BJ (cell line): ENCODE measurements around the gene ATP8B3. TPM values are rescaled to one million over a fixed set of nuclear protein-coding genes. Genes with fewer than 3 reads are reported as not detected.
A peak's percentile ranks its signal among the peaks of the same experiment; 100 is the strongest.

Experiments
- CTCF ChIA-PET: fragments of 350-600 bp; formaldehyde crosslinking; extraction: SDS; loops from one replicate; lab custom pipeline; 2021; ENCODE audit warnings: antibody characterized with exemption, inconsistent platforms; lab: Yijun Ruan, JAX
- POLR2A ChIA-PET: fragments of 300-600 bp; sonication (Branson Sonifier 250); formaldehyde crosslinking; extraction: SDS; loops from one replicate; lab custom pipeline; 2021; ENCODE audit warnings: antibody characterized with exemption; lab: Charles Lee
- DNase-seq: peaks from one replicate; pipeline ENCODE4 v3.0.0-alpha.2; 2011; ENCODE audit warnings: low read depth
- H3K27me3 ChIP-seq: 2 replicates; pipeline ENCODE4 v1.6.0; 2011; ENCODE audit warnings: low read length; ENCODE audit not compliant: control insufficient read depth, insufficient read depth
- H3K36me3 ChIP-seq: 2 replicates; pipeline ENCODE4 v1.5.1; 2011; ENCODE audit warnings: low read length; ENCODE audit not compliant: control insufficient read depth, insufficient read depth
- H3K4me3 ChIP-seq: 2 replicates; pipeline ENCODE4 v1.5.1; 2011; ENCODE audit warnings: low read depth, mild to moderate bottlenecking, control low read depth, low read length
- CTCF ChIP-seq: IDR thresholded peaks from 2 replicates; pipeline ENCODE4 v1.5.1; 2011; ENCODE audit warnings: low read depth, mild to moderate bottlenecking, control low read depth, inconsistent platforms, low read length, moderate library complexity; ENCODE audit not compliant: insufficient read depth
- polyA plus RNA-seq: library from polyadenylated mRNA; depleted of rRNA; stranded (reverse); fragments of >200 nt; gene quantifications from 2 replicates; pipeline ENCODE4 v1.2.3, GENCODE V29; 2011

Gene ATP8B3
- polyA plus RNA-seq, 1 experiment = 4.6 TPM

DNA sequence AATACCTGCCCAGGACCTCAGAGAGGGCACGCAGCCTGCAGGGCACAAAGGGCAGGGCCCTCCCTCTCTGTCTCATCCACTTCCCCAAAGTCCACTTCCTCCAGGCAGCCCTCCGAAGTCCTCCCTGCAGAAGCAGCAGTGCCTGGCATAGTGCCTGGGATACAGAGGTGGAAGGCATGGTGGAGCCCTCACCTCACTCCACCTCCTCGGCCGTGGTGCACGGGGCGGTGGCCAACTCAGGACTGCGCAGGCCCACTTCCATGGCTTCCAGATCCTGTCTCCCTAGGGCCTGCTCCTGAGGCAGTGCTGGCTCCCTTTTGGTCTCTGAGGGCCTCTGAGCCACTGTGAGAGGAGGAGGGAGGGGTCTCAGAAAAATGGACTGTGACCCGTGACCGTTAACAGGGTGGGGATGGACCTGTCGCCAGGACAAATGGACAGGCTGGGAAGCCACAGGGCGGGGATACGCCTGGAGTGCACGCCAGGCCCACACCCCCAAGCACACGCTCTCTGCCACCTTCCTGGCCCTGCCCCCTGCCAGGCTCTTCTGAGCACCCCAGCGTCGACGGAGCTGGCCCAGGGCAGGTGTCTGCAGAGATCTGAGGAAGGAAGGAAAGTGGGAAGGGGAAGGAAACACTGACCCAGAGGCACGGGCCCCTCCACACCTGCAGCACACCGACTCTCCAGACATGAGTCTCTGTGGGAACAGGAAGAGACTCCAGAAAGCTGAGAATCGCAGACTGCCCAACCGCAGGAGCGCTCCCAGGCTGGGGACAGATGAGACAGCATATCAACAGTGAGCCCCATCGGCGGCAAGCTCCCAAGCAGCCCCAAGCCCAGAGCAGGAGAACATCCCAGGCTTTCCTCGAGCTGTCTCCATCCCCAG, 27.8 kb upstream of the ATP8B3 start:
- ChIA-PET CTCF (interaction anchor here (0.8 to 7.8 kb wide), 4 partner anchors 13 to 168 kb away, joined by 3 to 79 read pairs (median 14); no protein-coding TSS in a partner anchor), POLR2A (no interaction called here)
- H3K27me3 ChIP-seq = no peaks in the 10 kb centered on the region
- no peak for DNase-seq
- H3K36me3 ChIP-seq = peaks cover 5% of the 10 kb centered on the region
- no peak for TF ChIP-seq CTCF
- no peak overlapping the region for H3K4me3 ChIP-seq

GRCh38 chr19:1837625-1838105, 25.6 kb upstream of the ATP8B3 start:
- DNase-seq = no peak
- no peak overlapping the region for H3K4me3 ChIP-seq
- H3K36me3 ChIP-seq = peaks cover 3% of the 10 kb centered on the region
- CTCF ChIA-PET = interaction anchor here (0.6 to 7.8 kb wide), 24 partner anchors 9 to 291 kb away, joined by 3 to 79 read pairs (median 5); partner anchors contain the start of gene REXO1
- no peaks in the 10 kb centered on the region for H3K27me3 ChIP-seq
- POLR2A ChIA-PET = no interaction called here
- peak; percentile 99 for TF ChIP-seq CTCF

- H3K36me3 ChIP-seq = peaks cover 3% of the 10 kb centered on the region
- POLR2A ChIA-PET = no interaction called here
- no peak for DNase-seq
- no peak overlapping the region for H3K4me3 ChIP-seq
- CTCF ChIA-PET = interaction anchor here (0.6 to 7.8 kb wide), 19 partner anchors 9 to 291 kb away, joined by 3 to 79 read pairs (median 8); partner anchors contain the start of gene REXO1
- no peaks in the 10 kb centered on the region for H3K27me3 ChIP-seq
- no peak for TF ChIP-seq CTCF
Measured at GRCh38 chr19:1837222-1837565, 25.1 kb upstream of the ATP8B3 start.

DNA sequence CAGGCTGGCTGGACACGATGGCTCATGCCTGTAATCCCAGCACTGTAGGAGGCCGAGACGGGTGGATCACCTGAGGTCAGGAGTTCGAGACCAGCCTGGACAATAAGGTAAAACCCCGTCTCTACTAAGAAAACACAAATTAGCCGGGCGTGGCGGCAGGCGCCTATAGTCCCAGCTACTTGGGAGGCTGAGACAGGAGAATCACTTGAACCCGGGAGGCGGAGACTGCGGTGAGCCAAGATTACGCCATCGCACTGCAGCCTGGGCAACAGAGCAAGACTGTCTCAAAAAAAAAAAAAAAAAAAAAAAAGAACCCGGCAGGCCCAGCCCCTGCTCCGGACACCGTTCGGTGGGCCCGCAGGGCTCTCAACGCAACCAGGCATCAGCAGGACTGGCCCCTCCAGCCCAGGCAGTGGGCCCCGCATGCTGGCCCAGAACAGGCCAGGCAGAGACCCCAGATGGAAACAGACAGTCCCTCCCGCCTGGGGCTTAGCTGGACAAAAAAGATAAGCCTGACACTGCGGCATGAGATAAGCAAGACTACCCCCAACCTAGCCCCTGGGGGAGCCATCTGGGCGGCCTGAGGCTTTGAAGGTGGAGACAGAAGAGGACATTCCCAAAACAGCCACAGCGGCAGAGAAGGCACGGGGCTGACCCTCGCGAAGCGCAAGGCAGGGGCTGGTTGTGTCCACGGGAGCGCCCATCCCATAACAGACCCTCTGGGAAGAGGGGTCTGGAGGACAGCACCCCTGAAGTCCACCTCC, 24.6 kb upstream of the ATP8B3 start:
- POLR2A ChIA-PET = no interaction called here
- Histone ChIP-seq H3K36me3 (peaks cover 3% of the 10 kb centered on the region), H3K4me3 (no peak overlapping the region), H3K27me3 (no peaks in the 10 kb centered on the region)
- no peak for DNase-seq
- CTCF ChIA-PET = interaction anchor here (0.6 to 7.8 kb wide), 20 partner anchors 8 to 290 kb away, joined by 3 to 79 read pairs (median 8); partner anchors contain the start of gene REXO1
- TF ChIP-seq CTCF = no peak

- TF ChIP-seq CTCF = no peak
- Histone ChIP-seq H3K4me3 (no peak overlapping the region), H3K36me3 (peaks cover 7% of the 10 kb centered on the region), H3K27me3 (no peaks in the 10 kb centered on the region)
- no peak for DNase-seq
- ChIA-PET CTCF (interaction anchor here (1.2 to 1.4 kb wide), 2 partner anchors 8 to 20 kb away, joined by 3 to 5 read pairs; no protein-coding TSS in a partner anchor), POLR2A (no interaction called here)
Measured at GRCh38 chr19:1833540-1833939, 21.5 kb upstream of the ATP8B3 start.
